Smooth muscle cell (in vitro differentiated cells): ENCODE results near the gene SIGLEC8. TPM values are rescaled to one million over a fixed set of nuclear protein-coding genes. Genes with fewer than 3 reads are reported as not detected.

Source experiments
- DNase-seq: peaks from one replicate; lab custom pipeline; 2025; ENCODE audit not compliant: unreplicated experiment; lab: John Stamatoyannopoulos, UW
- H2AFZ ChIP-seq: fragments of 200-600 bp; sonication (generic); 2 replicates; pipeline ENCODE4 v1.6.0; 2016; ENCODE audit warnings: antibody characterized with exemption, low read depth, mild to moderate bottlenecking
- H3F3A ChIP-seq: fragments of 200-600 bp; sonication (generic); 2 replicates; pipeline ENCODE4 v1.6.0; 2017; ENCODE audit warnings: antibody characterized with exemption, low read depth
- H3K27ac ChIP-seq: fragments of 200-600 bp; sonication (generic); 2 replicates; pipeline ENCODE4 v1.5.1; 2016; ENCODE audit warnings: low read depth, mild to moderate bottlenecking
- H3K27me3 ChIP-seq: fragments of 200-600 bp; sonication (generic); 2 replicates; pipeline ENCODE4 v1.6.1; 2016; ENCODE audit warnings: low read depth, mild to moderate bottlenecking
- H3K36me3 ChIP-seq: fragments of 200-600 bp; sonication (generic); 2 replicates; pipeline ENCODE4 v1.5.1; 2016; ENCODE audit warnings: low read depth
- H3K4me1 ChIP-seq: fragments of 200-600 bp; sonication (generic); 2 replicates; pipeline ENCODE4 v1.5.1; 2016; ENCODE audit warnings: low read depth
- H3K4me2 ChIP-seq: fragments of 200-600 bp; sonication (generic); 2 replicates; pipeline ENCODE4 v1.6.0; 2016; ENCODE audit warnings: mild to moderate bottlenecking
- H3K4me3 ChIP-seq: fragments of 200-600 bp; sonication (generic); 2 replicates; pipeline ENCODE4 v1.5.1; 2016; ENCODE audit warnings: mild to moderate bottlenecking
- H3K79me2 ChIP-seq: fragments of 200-600 bp; sonication (generic); 2 replicates; pipeline ENCODE4 v1.6.0; 2016; ENCODE audit warnings: low read depth, mild to moderate bottlenecking
- H3K9ac ChIP-seq: fragments of 200-600 bp; sonication (generic); 2 replicates; pipeline ENCODE4 v1.6.0; 2016; ENCODE audit warnings: low read depth
- H3K9me3 ChIP-seq: fragments of 200-600 bp; sonication (generic); replicated peaks from 2 replicates; pipeline ENCODE4 v1.5.1; 2016; ENCODE audit warnings: low read depth
- H4K20me1 ChIP-seq: fragments of 200-600 bp; sonication (generic); 2 replicates; pipeline ENCODE4 v1.6.0; 2016; ENCODE audit warnings: low read depth
- WGBS: methylation state at CpG from one replicate; pipeline ENCODE4 v1.1.7; 2016; ENCODE audit warnings: low lambda C conversion rate; 5-methylcytosine and 5-hydroxymethylcytosine counted together
- polyA plus RNA-seq: library from polyadenylated mRNA; unstranded; fragments of >200 nt; fragmentation: Nextera tagmentation; extraction: Ambion mirVana; gene quantifications from 2 replicates; pipeline ENCODE4 v1.2.1, GENCODE V29; 2016
- total RNA-seq: library from RNA; depleted of rRNA; stranded (reverse); fragments of >200 nt; gene quantifications from 2 replicates; pipeline ENCODE4 v1.2.3, GENCODE V29; 2014
- TF ChIP-seq, protein P1 (sequence below): fragments of 200-600 bp; sonication (generic); IDR thresholded peaks from 2 replicates; pipeline ENCODE4 v1.5.1; 2017; ENCODE audit warnings: borderline replicate concordance, mild to moderate bottlenecking, antibody characterized with exemption; ENCODE audit not compliant: insufficient read depth, poor library complexity, severe bottlenecking

Gene SIGLEC8
- total and polyA plus RNA-seq, 2 experiments from 2014 or later, result not detected

DNA sequence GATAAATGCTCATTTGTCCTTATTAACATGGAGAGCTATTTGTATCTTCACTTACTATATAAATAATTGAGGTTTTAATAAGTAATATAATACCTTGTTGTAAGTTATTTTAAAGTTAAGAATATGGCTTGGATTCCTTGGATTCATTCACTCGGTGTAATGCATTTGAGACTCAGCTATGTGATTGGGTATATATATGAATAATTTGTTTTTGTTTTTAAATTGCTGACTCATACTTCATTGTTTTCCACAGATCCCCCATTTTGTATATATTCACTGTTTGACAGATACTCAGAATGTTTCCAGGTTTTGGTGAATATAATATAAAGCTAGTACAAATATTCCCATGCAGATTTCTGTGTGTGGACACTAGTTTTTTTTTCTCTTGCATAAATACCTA lies 13.3 kb upstream of the SIGLEC8 start:
- no peaks in the 10 kb centered on the region for H3F3A ChIP-seq
- no peaks in the 10 kb centered on the region for H4K20me1 ChIP-seq
- no peak overlapping the region for H3K4me3 ChIP-seq
- H3K27me3 ChIP-seq, result no peaks in the 10 kb centered on the region
- H3K79me2 ChIP-seq, result no peaks in the 10 kb centered on the region
- no peak overlapping the region for H3K4me2 ChIP-seq
- H3K9me3 ChIP-seq, result no peaks in the 10 kb centered on the region
- TF ChIP-seq, protein P1, sequence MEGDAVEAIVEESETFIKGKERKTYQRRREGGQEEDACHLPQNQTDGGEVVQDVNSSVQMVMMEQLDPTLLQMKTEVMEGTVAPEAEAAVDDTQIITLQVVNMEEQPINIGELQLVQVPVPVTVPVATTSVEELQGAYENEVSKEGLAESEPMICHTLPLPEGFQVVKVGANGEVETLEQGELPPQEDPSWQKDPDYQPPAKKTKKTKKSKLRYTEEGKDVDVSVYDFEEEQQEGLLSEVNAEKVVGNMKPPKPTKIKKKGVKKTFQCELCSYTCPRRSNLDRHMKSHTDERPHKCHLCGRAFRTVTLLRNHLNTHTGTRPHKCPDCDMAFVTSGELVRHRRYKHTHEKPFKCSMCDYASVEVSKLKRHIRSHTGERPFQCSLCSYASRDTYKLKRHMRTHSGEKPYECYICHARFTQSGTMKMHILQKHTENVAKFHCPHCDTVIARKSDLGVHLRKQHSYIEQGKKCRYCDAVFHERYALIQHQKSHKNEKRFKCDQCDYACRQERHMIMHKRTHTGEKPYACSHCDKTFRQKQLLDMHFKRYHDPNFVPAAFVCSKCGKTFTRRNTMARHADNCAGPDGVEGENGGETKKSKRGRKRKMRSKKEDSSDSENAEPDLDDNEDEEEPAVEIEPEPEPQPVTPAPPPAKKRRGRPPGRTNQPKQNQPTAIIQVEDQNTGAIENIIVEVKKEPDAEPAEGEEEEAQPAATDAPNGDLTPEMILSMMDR, result no peak
- H2AFZ ChIP-seq, result no peak overlapping the region
- no peaks in the 10 kb centered on the region for H3K4me1 ChIP-seq
- H3K36me3 ChIP-seq, result no peaks in the 10 kb centered on the region
- no peak overlapping the region for H3K9ac ChIP-seq
- WGBS, result 92% methylated on average over 1 of the region's 1 CpG
- H3K27ac ChIP-seq, result no peak overlapping the region
- DNase-seq, result no peak

DNA sequence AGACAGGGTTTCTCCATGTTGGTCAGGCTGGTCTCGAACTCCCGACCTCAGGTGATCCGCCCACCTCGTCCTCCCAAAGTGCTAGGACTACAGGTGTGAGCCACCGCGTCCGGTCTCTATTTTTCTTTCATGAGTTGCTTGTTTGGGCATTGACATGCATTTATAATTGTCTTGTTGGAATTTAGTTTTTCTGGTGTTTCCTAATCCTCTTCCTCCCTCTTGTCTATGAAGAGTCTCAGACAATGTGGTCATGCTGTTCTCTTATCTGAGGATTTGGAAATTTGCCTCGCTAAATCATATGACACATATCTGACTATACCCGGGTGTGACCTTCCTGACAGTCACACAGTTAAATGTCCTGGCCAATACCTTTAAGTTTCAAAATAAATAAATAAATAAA lies 12.7 kb upstream of the SIGLEC8 start:
- TF ChIP-seq, protein P1, result no peak
- Histone ChIP-seq H3K36me3 (no peaks in the 10 kb centered on the region), H3K4me3 (no peak overlapping the region), H3K9me3 (no peaks in the 10 kb centered on the region), H3K9ac (no peak overlapping the region), H4K20me1 (no peaks in the 10 kb centered on the region), H2AFZ (no peak overlapping the region), H3F3A (no peaks in the 10 kb centered on the region), H3K4me1 (no peaks in the 10 kb centered on the region), H3K27ac (no peak overlapping the region), H3K4me2 (no peak overlapping the region), H3K27me3 (no peaks in the 10 kb centered on the region), H3K79me2 (no peaks in the 10 kb centered on the region)
- 90% methylated on average over 9 of the region's 9 CpGs for WGBS
- DNase-seq, result no peak

DNA sequence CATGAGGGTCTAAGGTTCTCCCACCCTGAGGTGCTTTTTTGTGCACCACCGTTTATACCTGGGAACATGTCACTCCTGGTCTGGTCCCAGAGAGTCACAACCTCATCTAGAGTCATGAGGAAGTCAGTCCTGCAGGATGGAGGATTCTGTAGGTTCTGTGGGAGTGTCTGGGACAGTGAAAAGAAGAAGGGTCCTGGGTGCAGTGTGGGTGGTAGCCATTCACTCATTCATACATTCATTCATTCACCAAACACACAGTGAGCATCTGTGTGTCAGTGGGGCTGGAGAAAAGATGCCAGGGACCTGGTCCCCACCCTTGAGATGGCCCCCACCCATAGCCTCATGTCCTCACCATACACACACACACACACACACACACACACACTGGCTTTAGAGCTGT lies 11.4 kb upstream of the SIGLEC8 start:
- Histone ChIP-seq H3F3A (no peaks in the 10 kb centered on the region), H3K79me2 (no peaks in the 10 kb centered on the region), H3K4me2 (no peak overlapping the region), H3K4me3 (no peak overlapping the region), H4K20me1 (no peaks in the 10 kb centered on the region), H3K9ac (no peak overlapping the region), H3K36me3 (no peaks in the 10 kb centered on the region), H3K9me3 (no peaks in the 10 kb centered on the region), H3K27me3 (no peaks in the 10 kb centered on the region), H3K4me1 (no peaks in the 10 kb centered on the region), H2AFZ (no peak overlapping the region), H3K27ac (no peak overlapping the region)
- WGBS, result 54% methylated on average over 1 of the region's 1 CpG
- TF ChIP-seq, protein P1, result no peak
- DNase-seq, result no peak

DNA sequence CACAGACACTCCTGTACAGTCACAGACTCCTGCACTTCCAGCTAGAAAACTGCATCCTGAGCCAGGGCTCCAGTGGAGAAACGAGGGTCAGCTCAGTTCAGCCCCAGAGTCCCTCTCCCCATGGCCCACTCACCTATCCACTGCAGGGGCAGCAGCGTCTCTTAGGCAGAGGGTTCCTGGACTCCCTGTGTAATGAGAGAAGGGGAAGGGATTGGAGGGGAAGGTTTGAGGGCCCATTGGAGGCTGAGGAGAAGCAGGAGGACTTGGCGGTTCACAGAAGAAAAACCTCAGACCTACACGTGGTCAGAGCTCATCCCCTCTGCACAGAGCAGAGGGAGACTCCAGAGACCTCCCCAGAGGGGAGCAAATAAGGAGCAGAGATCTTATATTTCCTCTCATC lies 10.9 kb upstream of the SIGLEC8 start:
- H3K4me2 ChIP-seq, result no peak overlapping the region

More for the DNA sequence above, 10.9 kb upstream of the SIGLEC8 start:
- WGBS, result 69% methylated on average over 4 of the region's 4 CpGs
- H3K27ac ChIP-seq, result no peak overlapping the region
- H3F3A ChIP-seq, result no peaks in the 10 kb centered on the region
- H3K79me2 ChIP-seq, result no peaks in the 10 kb centered on the region
- no peaks in the 10 kb centered on the region for H4K20me1 ChIP-seq
- H3K4me3 ChIP-seq, result no peak overlapping the region
- DNase-seq, result no peak
- H3K36me3 ChIP-seq, result no peaks in the 10 kb centered on the region
- no peak overlapping the region for H2AFZ ChIP-seq
- H3K27me3 ChIP-seq, result no peaks in the 10 kb centered on the region
- H3K9me3 ChIP-seq, result no peaks in the 10 kb centered on the region
- TF ChIP-seq, protein P1, result no peak
- no peak overlapping the region for H3K9ac ChIP-seq
- no peaks in the 10 kb centered on the region for H3K4me1 ChIP-seq
